ENCODE measurements around the gene SPR. TPM values are rescaled to one million over a fixed set of nuclear protein-coding genes. Genes with fewer than 3 reads are reported as not detected.
"Not testable (repeated sequence)": the region's sequence is repeated elsewhere in the genome, so short reads cannot be mapped to it uniquely, and the experiment has no call there.

Gene SPR
- total and polyA plus RNA-seq, 4 experiments from 2014 or later: 0.58 TPM; not detected in 3

GRCh38 chr2:72895759-72896281 is 8.6 kb downstream of the SPR start:
- H3K27ac Mint-ChIP-seq: no peak overlapping the region
- intact Hi-C loops (cut with micrococcal nuclease): no loop called here
- peaks cover 10% of the 10 kb centered on the region for H3K27me3 ChIP-seq (ENCODE audit: insufficient read depth, low read length)
- no peak overlapping the region for H3K4me3 Mint-ChIP-seq
- POLR2A ChIA-PET (ENCODE audit: partially characterized antibody): no interaction called here
- CTCF ChIA-PET (ENCODE audit: partially characterized antibody): interaction anchor here (1.8 to 5.9 kb wide), 3 partner anchors 10 to 281 kb away, joined by 4 to 35 read pairs (median 6); no protein-coding TSS in a partner anchor
- H3K9me3 Mint-ChIP-seq: no peaks in the 10 kb centered on the region
- H3K4me1 Mint-ChIP-seq: peaks cover 0 to 7% (median 3%) of the 10 kb centered on the region in 4 donors
- H3K36me3 Mint-ChIP-seq: no peaks in the 10 kb centered on the region
- H3K9me3 ChIP-seq (ENCODE audit: control insufficient read depth in 1 of 2, low read length in 2 of 2): no peaks in the 10 kb centered on the region
- H3K4me1 ChIP-seq (ENCODE audit: insufficient read depth, low read length): no peaks in the 10 kb centered on the region
- H3K27me3 Mint-ChIP-seq: peaks cover 26 to 57% of the 10 kb centered on the region in 2 donors
- no peak for DNase-seq
- no peak overlapping the region for H3K4me3 ChIP-seq (ENCODE audit: low read length in 2 of 2)
- no peak overlapping the region for H3K27ac ChIP-seq (ENCODE audit: low read depth, low read length)
- no peaks in the 10 kb centered on the region for H3K36me3 ChIP-seq (ENCODE audit: insufficient read depth, low read length)

- no peak for DNase-seq
- H3K27me3 ChIP-seq (ENCODE audit: insufficient read depth, low read length): peaks cover 10% of the 10 kb centered on the region
- no peak overlapping the region for H3K27ac ChIP-seq (ENCODE audit: low read depth, low read length)
- H3K36me3 ChIP-seq (ENCODE audit: insufficient read depth, low read length): no peaks in the 10 kb centered on the region
- no peak overlapping the region for H3K4me3 ChIP-seq (ENCODE audit: low read length in 2 of 2)
- H3K27me3 Mint-ChIP-seq: peaks cover 29 to 54% of the 10 kb centered on the region in 2 donors
- ChIA-PET CTCF (ENCODE audit: partially characterized antibody) (interaction anchor here (1.3 to 3.1 kb wide), 2 partner anchors 9 to 79 kb away, joined by 3 to 9 read pairs; no protein-coding TSS in a partner anchor), POLR2A (ENCODE audit: partially characterized antibody) (no interaction called here)
- H3K9me3 ChIP-seq (ENCODE audit: control insufficient read depth in 1 of 2, low read length in 2 of 2): no peaks in the 10 kb centered on the region
- H3K9me3 Mint-ChIP-seq: peaks cover 0 to under 1% (median 0%) of the 10 kb centered on the region in 8 donors
- peaks cover 0 to 7% (median 3%) of the 10 kb centered on the region in 4 donors for H3K4me1 Mint-ChIP-seq
- intact Hi-C loops (cut with micrococcal nuclease): no loop called here
- no peaks in the 10 kb centered on the region for H3K4me1 ChIP-seq (ENCODE audit: insufficient read depth, low read length)
- no peak overlapping the region for H3K27ac Mint-ChIP-seq
- no peak overlapping the region for H3K4me3 Mint-ChIP-seq
- no peaks in the 10 kb centered on the region for H3K36me3 Mint-ChIP-seq
Measured at GRCh38 chr2:72896446-72896845, 9.2 kb downstream of the SPR start.

GRCh38 chr2:72897785-72898584 is 10.8 kb downstream of the SPR start:
- Histone ChIP-seq H3K9me3 (ENCODE audit: control insufficient read depth in 1 of 2, low read length in 2 of 2) (no peaks in the 10 kb centered on the region), H3K36me3 (ENCODE audit: insufficient read depth, low read length) (no peaks in the 10 kb centered on the region), H3K27ac (ENCODE audit: low read depth, low read length) (no peak overlapping the region), H3K4me3 (ENCODE audit: low read length in 2 of 2) (no peak overlapping the region), H3K4me1 (ENCODE audit: insufficient read depth, low read length) (no peaks in the 10 kb centered on the region), H3K27me3 (ENCODE audit: insufficient read depth, low read length) (peaks cover 10% of the 10 kb centered on the region)
- Mint-ChIP-seq H3K36me3 (no peaks in the 10 kb centered on the region), H3K27me3 (peaks cover 32 to 54% of the 10 kb centered on the region in 2 donors), H3K27ac (peak overlapping the region in 1 of 7 donors; percentile 70), H3K4me3 (no peak overlapping the region), H3K4me1 (peaks cover 0 to 7% (median 3%) of the 10 kb centered on the region in 4 donors), H3K9me3 (peaks cover 0 to 4% (median 0%) of the 10 kb centered on the region in 8 donors)
- ChIA-PET CTCF (ENCODE audit: partially characterized antibody) (interaction anchor here (1.1 to 3.1 kb wide), 3 partner anchors 10 to 78 kb away, joined by 3 to 9 read pairs (median 3); no protein-coding TSS in a partner anchor), POLR2A (ENCODE audit: partially characterized antibody) (no interaction called here)
- intact Hi-C loops (cut with micrococcal nuclease): no loop called here
- no peak for DNase-seq

GRCh38 chr2:72898585-72898906 is 11.3 kb downstream of the SPR start:
- no peak overlapping the region for H3K27ac ChIP-seq (ENCODE audit: low read depth, low read length)
- no peaks in the 10 kb centered on the region for H3K36me3 ChIP-seq (ENCODE audit: insufficient read depth, low read length)
- intact Hi-C loops (cut with micrococcal nuclease): no loop called here
- H3K4me3 Mint-ChIP-seq: no peak overlapping the region
- POLR2A ChIA-PET (ENCODE audit: partially characterized antibody): no interaction called here
- H3K4me1 Mint-ChIP-seq: peaks cover 0 to 7% (median 3%) of the 10 kb centered on the region in 4 donors
- CTCF ChIA-PET (ENCODE audit: partially characterized antibody): interaction anchor here (1.1 to 3.1 kb wide), 2 partner anchors 11 to 12 kb away, joined by 3 to 9 read pairs; no protein-coding TSS in a partner anchor
- no peak overlapping the region for H3K4me3 ChIP-seq (ENCODE audit: low read length in 2 of 2)
- H3K36me3 Mint-ChIP-seq: no peaks in the 10 kb centered on the region
- H3K9me3 Mint-ChIP-seq: peaks cover 0 to 5% (median 0%) of the 10 kb centered on the region in 8 donors
- no peaks in the 10 kb centered on the region for H3K4me1 ChIP-seq (ENCODE audit: insufficient read depth, low read length)
- peaks cover 36 to 54% of the 10 kb centered on the region in 2 donors for H3K27me3 Mint-ChIP-seq
- no peak for DNase-seq
- no peak overlapping the region for H3K27ac Mint-ChIP-seq
- H3K9me3 ChIP-seq (ENCODE audit: control insufficient read depth in 1 of 2, low read length in 2 of 2): no peaks in the 10 kb centered on the region
- peaks cover 10% of the 10 kb centered on the region for H3K27me3 ChIP-seq (ENCODE audit: insufficient read depth, low read length)

- H3K27me3 ChIP-seq (ENCODE audit: insufficient read depth, low read length): peaks cover 9% of the 10 kb centered on the region
- intact Hi-C loops (cut with micrococcal nuclease): no loop called here
- no peak overlapping the region for H3K4me3 Mint-ChIP-seq
- POLR2A ChIA-PET (ENCODE audit: partially characterized antibody): no interaction called here
- H3K27ac ChIP-seq (ENCODE audit: low read depth, low read length): no peak overlapping the region
- H3K9me3 ChIP-seq (ENCODE audit: control insufficient read depth in 1 of 2, low read length in 2 of 2): no peaks in the 10 kb centered on the region
- H3K9me3 Mint-ChIP-seq: peaks cover 0 to 5% (median 0%) of the 10 kb centered on the region in 8 donors
- H3K36me3 ChIP-seq (ENCODE audit: insufficient read depth, low read length): no peaks in the 10 kb centered on the region
- no peaks in the 10 kb centered on the region for H3K4me1 ChIP-seq (ENCODE audit: insufficient read depth, low read length)
- no peaks in the 10 kb centered on the region for H3K36me3 Mint-ChIP-seq
- H3K27me3 Mint-ChIP-seq: peaks cover 33 to 45% of the 10 kb centered on the region in 2 donors
- H3K4me1 Mint-ChIP-seq: peaks cover 0 to 5% (median 3%) of the 10 kb centered on the region in 4 donors
- no peak overlapping the region for H3K27ac Mint-ChIP-seq
- DNase-seq: no peak
- CTCF ChIA-PET (ENCODE audit: partially characterized antibody): no interaction called here
- H3K4me3 ChIP-seq (ENCODE audit: low read length in 2 of 2): no peak overlapping the region
Measured at GRCh38 chr2:72900191-72900825, 13.1 kb downstream of the SPR start.

- H3K4me1 ChIP-seq (ENCODE audit: insufficient read depth, low read length): no peaks in the 10 kb centered on the region
- no peak for DNase-seq
- no peaks in the 10 kb centered on the region for H3K4me1 Mint-ChIP-seq
- ChIA-PET CTCF (ENCODE audit: partially characterized antibody) (no interaction called here), POLR2A (ENCODE audit: partially characterized antibody) (no interaction called here)
- H3K4me3 ChIP-seq (ENCODE audit: low read length in 2 of 2): no peak overlapping the region
- H3K27ac ChIP-seq (ENCODE audit: low read depth, low read length): no peak overlapping the region
- no peaks in the 10 kb centered on the region for H3K36me3 Mint-ChIP-seq
- intact Hi-C loops (cut with micrococcal nuclease): no loop called here
- peak overlapping the region in 1 of 7 donors; percentile 66 for H3K27ac Mint-ChIP-seq
- H3K27me3 Mint-ChIP-seq: peaks cover 36 to 44% of the 10 kb centered on the region in 2 donors
- no peak overlapping the region for H3K4me3 Mint-ChIP-seq
- peaks cover 0 to 5% (median 0%) of the 10 kb centered on the region in 8 donors for H3K9me3 Mint-ChIP-seq
- no peaks in the 10 kb centered on the region for H3K36me3 ChIP-seq (ENCODE audit: insufficient read depth, low read length)
- H3K27me3 ChIP-seq (ENCODE audit: insufficient read depth, low read length): peaks cover 4% of the 10 kb centered on the region
- no peaks in the 10 kb centered on the region for H3K9me3 ChIP-seq (ENCODE audit: control insufficient read depth in 1 of 2, low read length in 2 of 2)
Measured at GRCh38 chr2:72901426-72901825, 14.2 kb downstream of the SPR start.

GRCh38 chr2:72907369-72907768 is 20.2 kb downstream of the SPR start:
- POLR2A ChIA-PET (ENCODE audit: partially characterized antibody); H3K36me3 Mint-ChIP-seq; intact Hi-C loops (cut with micrococcal nuclease); H3K36me3 ChIP-seq (ENCODE audit: insufficient read depth, low read length); CTCF ChIA-PET (ENCODE audit: partially characterized antibody); H3K4me3 Mint-ChIP-seq; H3K9me3 Mint-ChIP-seq; DNase-seq; H3K27ac ChIP-seq (ENCODE audit: low read depth, low read length); H3K4me1 Mint-ChIP-seq; H3K9me3 ChIP-seq (ENCODE audit: control insufficient read depth in 1 of 2, low read length in 2 of 2); H3K4me3 ChIP-seq (ENCODE audit: low read length in 2 of 2); H3K4me1 ChIP-seq (ENCODE audit: insufficient read depth, low read length); H3K27ac Mint-ChIP-seq: not testable (repeated sequence)
- peaks cover 21% of the 10 kb centered on the region for H3K27me3 ChIP-seq (ENCODE audit: insufficient read depth, low read length)
- H3K27me3 Mint-ChIP-seq: peaks cover 49 to 57% of the 10 kb centered on the region in 2 donors

Data from CD4-positive, alpha-beta memory T cell (primary cell).